GM12892 (cell line): ENCODE measurements around the gene EVL.

ENCODE experiments used
- DNase-seq: peaks from one replicate; pipeline ENCODE4 v3.0.0; 2011; ENCODE audit not compliant: insufficient read length
- FAIRE-seq: peaks from 2 replicates; lab custom pipeline; 2011; peaks lifted over from hg19 to GRCh38; lab: Jason Lieb, UNC
- POLR2A ChIP-seq: IDR thresholded peaks from 2 replicates; pipeline ENCODE4 v1.6.1; 2011; ENCODE audit warnings: low read depth, low read length, control low read depth
- POLR2AphosphoS5 ChIP-seq: IDR thresholded peaks from 2 replicates; pipeline ENCODE4 v1.6.1; 2011; ENCODE audit warnings: low read depth, low read length, control low read depth
- TAF1 ChIP-seq: IDR thresholded peaks from 2 replicates; pipeline ENCODE4 v1.6.1; 2011; ENCODE audit warnings: low read depth, mild to moderate bottlenecking, control low read depth, low read length, borderline replicate concordance

The EVL gene

GRCh38 chr14:100142073-100143040, 77.1 kb downstream of the EVL start:
- TF ChIP-seq POLR2AphosphoS5 (no peak), TAF1 (no peak), POLR2A (no peak)
- no peak for DNase-seq
- no peak for FAIRE-seq

- no peak; the same call in 1 of the 2 replicates for TF ChIP-seq POLR2AphosphoS5
- no peak for TF ChIP-seq POLR2A
- TF ChIP-seq TAF1 = no peak
- no peak for DNase-seq
- FAIRE-seq = no peak
Observed at GRCh38 chr14:100143523-100143922, 78.3 kb downstream of the EVL start.

GRCh38 chr14:100143934-100144333, 78.7 kb downstream of the EVL start:
- FAIRE-seq (no peak), DNase-seq (no peak)
- TF ChIP-seq POLR2A (no peak), TAF1 (no peak), POLR2AphosphoS5 (no peak)

- DNase-seq = no peak
- no peak for FAIRE-seq
- no peak for TF ChIP-seq TAF1
- TF ChIP-seq POLR2AphosphoS5 = no peak; the same call in 1 of the 2 replicates
- TF ChIP-seq POLR2A = no peak
Observed at GRCh38 chr14:100144645-100144995, 79.4 kb downstream of the EVL start.

GRCh38 chr14:100144996-100145646, 79.9 kb downstream of the EVL start:
- TF ChIP-seq POLR2AphosphoS5 (no peak), POLR2A (no peak), TAF1 (no peak)
- no peak for FAIRE-seq
- no peak for DNase-seq

GRCh38 chr14:100145682-100146464, 80.7 kb downstream of the EVL start:
- TF ChIP-seq POLR2AphosphoS5 (no peak), TAF1 (no peak), POLR2A (no peak; the same call in 1 of the 2 replicates)
- DNase-seq (no peak), FAIRE-seq (no peak)

GRCh38 chr14:100146531-100147091, 81.4 kb downstream of the EVL start:
- peak; percentile 60; the same call in 1 of the 2 replicates for TF ChIP-seq POLR2A
- 0 out of 2 replicates have a peak, but pooled peaks have one; percentile 38 for TF ChIP-seq POLR2AphosphoS5
- TF ChIP-seq TAF1 = no peak
- DNase-seq (no peak), FAIRE-seq (no peak)

- FAIRE-seq (no peak), DNase-seq (peak; percentile 56)
- TF ChIP-seq POLR2AphosphoS5 = no peak
Observed at GRCh38 chr14:100147181-100147631, 82.0 kb downstream of the EVL start.

GRCh38 chr14:100147691-100148464, 82.7 kb downstream of the EVL start:
- no peak for DNase-seq
- FAIRE-seq = peak; percentile 65
- no peak for TF ChIP-seq TAF1
- TF ChIP-seq POLR2AphosphoS5 = no peak
- no peak for TF ChIP-seq POLR2A
